CD4-positive, alpha-beta T cell (primary cell): Measurements from ENCODE around the gene POLD1. TPM values are rescaled to one million over a fixed set of nuclear protein-coding genes. Genes with fewer than 3 reads are reported as not detected.

ENCODE experiments used
- ATAC-seq: fragments of 200-7000 bp; cut with Tn5 transposase; one replicate; pipeline ENCODE4 v1.10.0; 2022; ENCODE audit warnings: mild to moderate bottlenecking; ENCODE audit not compliant: poor library complexity
- CTCF ChIA-PET: fragments of 350-600 bp; sonication (Branson Sonifier 250); formaldehyde crosslinking; loops from one replicate; lab custom pipeline; 2021; ENCODE audit warnings: antibody characterized with exemption, inconsistent platforms; lab: Charles Lee
- POLR2A ChIA-PET: fragments of 350-600 bp; sonication (Branson Sonifier 250); formaldehyde crosslinking; loops from one replicate; lab custom pipeline; 2021; ENCODE audit warnings: antibody characterized with exemption, inconsistent platforms; lab: Charles Lee
- DNase-seq, 14 experiments: peaks; one replicate each; pipeline ENCODE4 v3.0.0-alpha.2; 2013 to 2020; ENCODE audit warnings: mixed read lengths in 2 of 14
- H3K27ac ChIP-seq, 2 donors: one replicate each; pipeline versions ENCODE4 v1.5.1 to v1.7.0; 2013; ENCODE audit warnings: low read length in 2 of 2, low read depth in 1 of 2, mild to moderate bottlenecking in 1 of 2
- H3K27me3 ChIP-seq, 2 experiments: 1 replicate in 1 of 2; 2 replicates in 1 of 2; pipeline versions ENCODE4 v1.6.1 to v1.7.0; 2013; ENCODE audit warnings: low read length in 2 of 2, control low read depth in 1 of 2, mild to moderate bottlenecking in 1 of 2, moderate library complexity in 1 of 2; ENCODE audit not compliant: insufficient read depth in 2 of 2, control insufficient read depth in 1 of 2
- H3K36me3 ChIP-seq: one replicate; pipeline ENCODE4 v1.6.1; 2013; ENCODE audit warnings: low read length, control low read depth; ENCODE audit not compliant: insufficient read depth
- H3K4me1 ChIP-seq: one replicate; pipeline ENCODE4 v1.6.1; 2013; ENCODE audit warnings: low read length, control low read depth; ENCODE audit not compliant: insufficient read depth
- H3K4me3 ChIP-seq: one replicate; pipeline ENCODE4 v1.5.1; 2013; ENCODE audit warnings: mild to moderate bottlenecking, low read length, moderate library complexity
- H3K9me3 ChIP-seq, 2 experiments: 1 replicate in 1 of 2; 2 replicates in 1 of 2; pipeline versions ENCODE4 v1.6.1 to v1.7.0; 2013; ENCODE audit warnings: low read length in 2 of 2, mild to moderate bottlenecking in 2 of 2, control low read depth in 1 of 2, moderate library complexity in 1 of 2; ENCODE audit not compliant: control insufficient read depth in 1 of 2, insufficient read depth in 1 of 2
- H3K27ac Mint-ChIP-seq: one replicate; pipeline ENCODE4 v1.8.0; 2020; ENCODE audit warnings: mixed read lengths
- H3K27me3 Mint-ChIP-seq: one replicate; pipeline ENCODE4 v1.8.0; 2021; ENCODE audit warnings: mixed read lengths
- H3K36me3 Mint-ChIP-seq: one replicate; pipeline ENCODE4 v1.8.0; 2021; ENCODE audit warnings: low read depth, mixed read lengths
- H3K4me1 Mint-ChIP-seq: one replicate; pipeline ENCODE4 v1.8.0; 2021; ENCODE audit warnings: low read depth, mixed read lengths
- H3K4me3 Mint-ChIP-seq: one replicate; pipeline ENCODE4 v1.8.0; 2020; ENCODE audit warnings: mild to moderate bottlenecking, mixed read lengths
- H3K9me3 Mint-ChIP-seq: one replicate; pipeline ENCODE4 v1.8.0; 2020; ENCODE audit warnings: mixed read lengths
- intact Hi-C, 2 experiments: fragments of 100-400 bp; cut with DNase I in 1 of 2; cut with micrococcal nuclease in 1 of 2; formaldehyde crosslinking; loops; one replicate each; pipeline versions ENCODE4 v1.15.1 to v1.9.0; 2023 to 2025; cut with DNase I, micrococcal nuclease
- total RNA-seq, 174 experiments: library from RNA in 2 of 174; stranded (reverse) in 2 of 174; gene quantifications; one replicate each; pipeline ENCODE4 v1.2.3 and lab custom pipeline; 2021 to 2026
- TF ChIP-seq, protein P1 (sequence below): fragments of 200-600 bp; IDR thresholded peaks from one replicate; pipeline ENCODE4 v1.8.0; 2022; ENCODE audit warnings: antibody characterized with exemption, mild to moderate bottlenecking

Gene POLD1
- total RNA-seq, 2 experiments from 2014 or later = 22.1 to 24.2 TPM

DNA sequence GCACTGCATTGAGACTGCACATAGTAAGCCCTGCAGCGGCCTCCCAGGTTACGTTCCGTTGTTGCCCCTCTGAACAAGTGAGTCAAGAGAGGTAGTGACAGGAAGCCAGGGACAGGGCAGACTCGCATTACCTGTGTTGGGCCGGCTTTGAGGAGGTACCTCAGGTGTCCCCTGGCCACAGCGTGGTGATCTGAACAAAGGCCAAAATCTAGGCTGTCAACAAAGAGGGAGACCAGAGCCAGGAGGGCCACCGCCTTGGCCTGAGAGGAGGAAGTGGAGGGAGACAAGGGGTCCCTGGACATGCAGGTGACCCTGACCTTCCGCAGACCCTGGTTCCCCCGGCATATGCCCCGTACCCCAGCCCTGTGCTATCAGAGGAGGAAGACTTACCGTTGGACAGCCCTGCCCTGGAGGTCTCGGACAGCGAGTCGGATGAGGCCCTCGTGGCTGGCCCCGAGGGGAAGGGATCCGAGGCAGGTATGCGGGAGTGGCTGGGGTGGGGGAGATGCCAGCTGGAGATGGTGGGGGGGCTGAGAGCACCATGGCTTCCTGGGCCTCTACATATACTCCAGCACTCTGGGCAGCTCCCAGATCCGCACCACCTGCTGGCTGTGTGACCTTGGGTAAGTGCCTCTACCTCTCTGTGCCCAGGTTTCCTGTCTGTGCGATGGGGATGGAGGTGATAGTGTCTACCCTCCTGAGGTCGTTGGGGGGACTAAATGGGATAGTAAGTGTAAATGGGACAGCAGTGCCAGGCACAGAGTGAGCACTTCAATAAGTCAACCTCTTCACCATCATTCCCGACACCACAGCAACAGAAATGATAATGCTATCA is 39.3 kb downstream of the POLD1 start:
- CTCF ChIA-PET = no interaction called here
- Histone ChIP-seq H3K36me3 (no peaks in the 10 kb centered on the region), H3K4me1 (peaks cover 11% of the 10 kb centered on the region), H3K9me3 (peaks cover 0 to 9% of the 10 kb centered on the region in 2 experiments), H3K4me3 (no peak overlapping the region), H3K27me3 (peaks cover 18% of the 10 kb centered on the region in 2 experiments), H3K27ac (no peak overlapping the region)
- intact Hi-C loops = no loop called here
- no peak overlapping the region for H3K27ac Mint-ChIP-seq
- TF ChIP-seq, protein P1, sequence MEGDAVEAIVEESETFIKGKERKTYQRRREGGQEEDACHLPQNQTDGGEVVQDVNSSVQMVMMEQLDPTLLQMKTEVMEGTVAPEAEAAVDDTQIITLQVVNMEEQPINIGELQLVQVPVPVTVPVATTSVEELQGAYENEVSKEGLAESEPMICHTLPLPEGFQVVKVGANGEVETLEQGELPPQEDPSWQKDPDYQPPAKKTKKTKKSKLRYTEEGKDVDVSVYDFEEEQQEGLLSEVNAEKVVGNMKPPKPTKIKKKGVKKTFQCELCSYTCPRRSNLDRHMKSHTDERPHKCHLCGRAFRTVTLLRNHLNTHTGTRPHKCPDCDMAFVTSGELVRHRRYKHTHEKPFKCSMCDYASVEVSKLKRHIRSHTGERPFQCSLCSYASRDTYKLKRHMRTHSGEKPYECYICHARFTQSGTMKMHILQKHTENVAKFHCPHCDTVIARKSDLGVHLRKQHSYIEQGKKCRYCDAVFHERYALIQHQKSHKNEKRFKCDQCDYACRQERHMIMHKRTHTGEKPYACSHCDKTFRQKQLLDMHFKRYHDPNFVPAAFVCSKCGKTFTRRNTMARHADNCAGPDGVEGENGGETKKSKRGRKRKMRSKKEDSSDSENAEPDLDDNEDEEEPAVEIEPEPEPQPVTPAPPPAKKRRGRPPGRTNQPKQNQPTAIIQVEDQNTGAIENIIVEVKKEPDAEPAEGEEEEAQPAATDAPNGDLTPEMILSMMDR = no peak
- DNase-seq (peak in 1 of 14 experiments; percentile 11), ATAC-seq (no peak)
- peaks cover 5% of the 10 kb centered on the region for H3K4me1 Mint-ChIP-seq
- H3K4me3 Mint-ChIP-seq = no peak overlapping the region
- peaks cover 37% of the 10 kb centered on the region for H3K27me3 Mint-ChIP-seq
- H3K9me3 Mint-ChIP-seq = no peaks in the 10 kb centered on the region
- POLR2A ChIA-PET = no interaction called here
- no peaks in the 10 kb centered on the region for H3K36me3 Mint-ChIP-seq

DNA sequence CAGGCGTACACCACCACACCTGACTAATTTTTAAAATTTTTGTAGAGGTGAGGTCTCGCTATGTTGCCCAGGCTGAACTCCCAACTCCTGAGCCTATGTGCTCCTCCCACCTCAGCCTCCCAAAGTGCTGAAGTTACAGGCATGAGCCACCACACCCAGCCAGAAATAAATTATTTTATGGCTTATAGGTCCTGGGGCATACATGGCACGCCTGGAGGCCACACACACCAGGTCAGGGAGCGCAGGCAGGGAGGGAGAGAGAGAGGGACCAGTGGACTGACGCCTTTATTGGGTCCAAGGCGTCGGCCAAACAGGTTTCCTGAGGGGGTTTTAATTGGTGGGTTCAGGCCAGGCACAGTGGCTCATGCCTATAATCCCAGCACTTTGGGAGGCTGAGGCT is 41.4 kb downstream of the POLD1 start:
- H3K27me3 Mint-ChIP-seq = peaks cover 21% of the 10 kb centered on the region
- DNase-seq = no peak
- peaks cover 13% of the 10 kb centered on the region for H3K4me1 ChIP-seq
- H3K9me3 Mint-ChIP-seq = no peaks in the 10 kb centered on the region
- peaks cover 0 to 10% of the 10 kb centered on the region in 2 experiments for H3K27me3 ChIP-seq
- no peak overlapping the region for H3K4me3 ChIP-seq
- no peak overlapping the region for H3K27ac Mint-ChIP-seq
- no peak overlapping the region for H3K4me3 Mint-ChIP-seq
- intact Hi-C loops = no loop called here
- no peaks in the 10 kb centered on the region for H3K36me3 Mint-ChIP-seq
- H3K27ac ChIP-seq = no peak overlapping the region
- POLR2A ChIA-PET = no interaction called here
- no peaks in the 10 kb centered on the region for H3K36me3 ChIP-seq
- ATAC-seq = no peak
- CTCF ChIA-PET = no interaction called here
- TF ChIP-seq, protein P1 = no peak
- peaks cover 7% of the 10 kb centered on the region for H3K4me1 Mint-ChIP-seq
- peaks cover 0 to 4% of the 10 kb centered on the region in 2 experiments for H3K9me3 ChIP-seq

DNA sequence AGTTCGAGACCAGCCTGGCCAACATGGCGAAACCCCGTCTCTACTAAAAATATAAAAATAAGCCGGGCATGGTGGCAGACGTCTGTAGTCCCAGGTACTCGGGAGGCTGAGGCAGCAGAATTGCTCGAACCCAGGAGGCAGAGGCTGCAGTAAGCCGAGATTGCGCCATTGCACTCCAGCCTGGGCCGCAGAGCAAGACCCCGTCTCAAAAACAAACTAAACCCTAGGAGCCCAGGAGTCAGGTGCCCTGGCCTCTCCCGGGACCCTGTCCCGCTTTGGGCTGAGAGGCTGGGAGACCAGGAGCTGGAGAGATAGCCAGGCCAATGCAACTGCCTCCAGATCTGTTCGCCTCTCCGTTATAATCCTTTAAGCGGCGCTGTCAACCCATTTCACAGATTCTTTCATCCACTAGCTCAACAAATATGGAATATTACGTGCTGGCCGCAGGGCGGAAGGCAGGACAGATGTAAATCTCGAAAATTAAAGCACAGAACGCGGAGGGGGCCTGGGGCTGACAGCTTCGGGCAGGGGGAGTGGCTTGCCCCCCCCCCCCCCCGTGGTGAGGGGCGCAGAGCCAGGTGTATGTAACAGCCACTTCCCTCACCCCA is 43.3 kb downstream of the POLD1 start:
- Histone ChIP-seq H3K36me3 (no peaks in the 10 kb centered on the region), H3K27me3 (peaks cover 3 to 11% of the 10 kb centered on the region in 2 experiments), H3K4me3 (peak overlapping the region; percentile 37), H3K4me1 (peaks cover 25% of the 10 kb centered on the region), H3K27ac (no peak overlapping the region), H3K9me3 (peaks cover 0 to 5% of the 10 kb centered on the region in 2 experiments)
- ATAC-seq (no peak), DNase-seq (no peak)
- H3K9me3 Mint-ChIP-seq = no peaks in the 10 kb centered on the region
- peak overlapping the region; percentile 30 for H3K4me3 Mint-ChIP-seq
- TF ChIP-seq, protein P1 = no peak
- intact Hi-C loops = no loop called here
- no peak overlapping the region for H3K27ac Mint-ChIP-seq
- no peaks in the 10 kb centered on the region for H3K36me3 Mint-ChIP-seq
- CTCF ChIA-PET = no interaction called here
- POLR2A ChIA-PET = no interaction called here
- peaks cover 19% of the 10 kb centered on the region for H3K4me1 Mint-ChIP-seq
- H3K27me3 Mint-ChIP-seq = peaks cover 21% of the 10 kb centered on the region
